ENCODE measurements around the gene RGL4. TPM values are rescaled to one million over a fixed set of nuclear protein-coding genes. Genes with fewer than 3 reads are reported as not detected.
"Not testable (repeated sequence)": the region's sequence is repeated elsewhere in the genome, so short reads cannot be mapped to it uniquely, and the experiment has no call there.

The RGL4 gene
- under 1 TPM in 1 of 2 donors, not detected in 1; 0.44 TPM for total RNA-seq
- long read RNA-seq = 0 reads

- intact Hi-C loops (cut with DNase I) = no loop called here
- ATAC-seq = no peak
- DNase-seq = no peak
Observed at GRCh38 chr22:23690713-23691112, at the start of gene RGL4. Gene RGL4, plus strand, starts transcription at chr22:23691013. Its CDS starts 1,018 bp downstream, at chr22:23692031.

GRCh38 chr22:23646526-23646925, 44.3 kb upstream of the RGL4 start:
- DNase-seq; intact Hi-C loops (cut with DNase I); ATAC-seq: not testable (repeated sequence)

GRCh38 chr22:23649071-23649501, 41.7 kb upstream of the RGL4 start:
- DNase-seq (no peak), ATAC-seq (no peak)
- intact Hi-C loops (cut with DNase I) = no loop called here

GRCh38 chr22:23651676-23652075, 39.1 kb upstream of the RGL4 start:
- DNase-seq (no peak), ATAC-seq (no peak)
- intact Hi-C loops (cut with DNase I) = no loop called here

- intact Hi-C loops (cut with DNase I) = no loop called here
- ATAC-seq (no peak), DNase-seq (no peak)
Observed at GRCh38 chr22:23652286-23652685, 38.5 kb upstream of the RGL4 start.

GRCh38 chr22:23652711-23653110, 38.1 kb upstream of the RGL4 start:
- no peak for DNase-seq
- intact Hi-C loops (cut with DNase I) = no loop called here
- no peak for ATAC-seq

- DNase-seq = no peak
- ATAC-seq = no peak
Observed at GRCh38 chr22:23655891-23656475, 34.8 kb upstream of the RGL4 start.

GRCh38 chr22:23657727-23658126, 33.1 kb upstream of the RGL4 start:
- no peak for ATAC-seq
- intact Hi-C loops (cut with DNase I) = no loop called here
- DNase-seq = no peak

More at GRCh38 chr22:23655891-23656475, 34.8 kb upstream of the RGL4 start:
- intact Hi-C loops (cut with DNase I) = no loop called here

GRCh38 chr22:23660381-23660780, 30.4 kb upstream of the RGL4 start:
- ATAC-seq; intact Hi-C loops (cut with DNase I); DNase-seq: not testable (repeated sequence)

GRCh38 chr22:23670378-23671295, 20.2 kb upstream of the RGL4 start:
- ATAC-seq (no peak), DNase-seq (no peak)
- intact Hi-C loops (cut with DNase I) = no loop called here

GRCh38 chr22:23671387-23671786, 19.4 kb upstream of the RGL4 start:
- intact Hi-C loops (cut with DNase I); DNase-seq; ATAC-seq: not testable (repeated sequence)

GRCh38 chr22:23672307-23673049, 18.3 kb upstream of the RGL4 start:
- intact Hi-C loops (cut with DNase I); DNase-seq; ATAC-seq: not testable (repeated sequence)

- DNase-seq = no peak
- ATAC-seq = no peak
- intact Hi-C loops (cut with DNase I) = no loop called here
Observed at GRCh38 chr22:23673050-23673620, 17.7 kb upstream of the RGL4 start.

GRCh38 chr22:23673826-23674690, 16.8 kb upstream of the RGL4 start:
- intact Hi-C loops (cut with DNase I) = no loop called here
- DNase-seq (no peak), ATAC-seq (no peak)

- ATAC-seq; DNase-seq; intact Hi-C loops (cut with DNase I): not testable (repeated sequence)
Observed at GRCh38 chr22:23674886-23675501, 15.8 kb upstream of the RGL4 start.

- intact Hi-C loops (cut with DNase I) = no loop called here
- DNase-seq = no peak
- ATAC-seq = peak; percentile 27 to 31
Observed at GRCh38 chr22:23675502-23676415, 15.1 kb upstream of the RGL4 start.
